ENCODE data around the gene SPAG16.
A peak's percentile ranks its signal among the peaks of the same experiment; 100 is the strongest.

SPAG16 gene

DNA sequence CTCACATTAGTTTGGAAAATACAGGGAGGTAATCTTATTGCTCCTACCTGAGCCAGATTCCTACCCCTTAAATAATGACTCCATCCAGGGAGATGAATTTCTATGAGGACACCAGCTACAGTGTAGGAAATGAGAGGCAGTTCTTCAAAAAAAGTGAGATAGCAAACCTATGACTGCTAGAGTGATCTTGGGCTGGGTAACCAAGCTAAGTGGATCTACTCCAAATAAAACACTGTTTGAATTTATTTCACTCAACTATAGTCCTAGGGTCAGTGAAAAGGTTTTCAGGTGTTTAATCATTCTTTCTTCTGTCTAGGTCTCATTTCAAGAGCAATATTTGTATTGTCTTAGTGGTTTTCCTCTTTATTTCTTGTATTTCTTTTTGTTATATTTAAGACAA lies 854.5 kb downstream of the SPAG16 start:
- DNase-seq: no peak
- in situ Hi-C loops (cut with HindIII; ENCODE audit: low pct_ligation_motif_present, low pct_unique_long_range_greater_than_20kb, low sequenced_read_pairs): no loop called here

DNA sequence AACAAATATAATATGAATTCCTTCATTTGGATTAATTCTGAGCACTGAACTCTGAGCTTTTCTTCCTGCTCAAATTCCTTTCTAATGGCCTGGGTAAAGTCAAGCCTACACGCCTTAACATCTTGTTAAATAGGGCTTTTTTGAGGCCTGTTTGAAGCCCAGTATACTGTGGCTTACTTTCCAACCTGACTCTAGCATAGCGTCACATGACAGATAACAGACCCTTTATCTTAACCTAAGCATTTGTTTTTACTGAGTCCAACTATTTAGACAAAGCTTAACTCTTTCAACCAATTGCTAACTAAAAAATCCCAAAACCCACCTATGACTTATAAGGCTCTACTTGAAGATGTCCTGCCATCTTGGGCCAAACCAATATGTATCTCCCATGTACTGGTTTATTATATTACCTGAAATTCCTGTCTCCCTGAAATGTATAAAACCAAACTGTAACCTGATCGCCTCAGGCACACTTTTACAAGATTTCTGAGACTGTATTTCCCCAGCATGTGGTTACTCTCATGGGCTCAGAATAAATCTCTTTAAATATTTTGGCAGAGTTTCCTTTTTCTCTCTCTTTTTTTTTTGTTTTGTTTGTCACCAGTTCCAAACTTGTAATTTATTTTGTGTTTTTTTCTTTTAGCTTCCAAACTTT lies 855.5 kb downstream of the SPAG16 start:
- no peak for DNase-seq
- in situ Hi-C loops (cut with HindIII; ENCODE audit: low pct_ligation_motif_present, low pct_unique_long_range_greater_than_20kb, low sequenced_read_pairs): no loop called here

DNA sequence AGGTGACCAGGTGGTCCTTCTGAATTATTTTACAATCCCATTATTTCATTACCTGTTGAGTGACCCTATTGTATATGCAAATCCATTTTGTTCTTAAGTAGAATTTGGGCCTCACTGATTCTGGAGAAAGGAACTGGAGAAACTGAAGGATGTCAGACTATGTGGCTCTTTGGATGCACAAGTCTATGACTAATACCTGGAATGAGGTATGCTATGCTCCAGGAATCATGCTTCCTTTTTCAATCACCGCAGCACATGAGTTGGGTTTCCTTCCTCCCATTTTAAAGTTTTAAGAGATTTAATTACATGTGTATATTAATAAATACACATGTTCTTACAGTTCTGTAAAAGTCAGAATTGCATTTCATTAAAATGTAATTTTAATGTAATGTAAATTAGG lies 872.7 kb downstream of the SPAG16 start:
- in situ Hi-C loops (cut with HindIII; ENCODE audit: low pct_ligation_motif_present, low pct_unique_long_range_greater_than_20kb, low sequenced_read_pairs): no loop called here

DNA sequence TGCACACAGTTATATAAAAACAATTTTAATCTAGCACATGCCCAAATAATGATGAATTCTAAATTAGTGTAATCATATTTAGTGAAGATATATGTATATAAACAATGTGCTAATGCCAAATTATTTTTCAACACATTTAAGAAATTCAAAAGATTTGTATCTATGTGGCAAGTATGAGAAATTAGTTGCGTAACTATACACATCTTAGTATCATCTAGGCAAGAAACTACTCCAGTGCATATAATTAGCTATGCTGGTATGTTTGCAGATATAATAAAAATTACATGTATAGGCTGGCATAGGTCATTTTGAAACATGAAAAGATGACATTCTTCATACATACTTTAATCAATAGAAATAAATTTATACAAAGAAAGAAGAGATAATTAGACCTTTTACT lies 874.6 kb downstream of the SPAG16 start:
- no peak for DNase-seq
- in situ Hi-C loops (cut with HindIII; ENCODE audit: low pct_ligation_motif_present, low pct_unique_long_range_greater_than_20kb, low sequenced_read_pairs): no loop called here

More for the DNA sequence above, 872.7 kb downstream of the SPAG16 start:
- peak; percentile 52 for DNase-seq

DNA sequence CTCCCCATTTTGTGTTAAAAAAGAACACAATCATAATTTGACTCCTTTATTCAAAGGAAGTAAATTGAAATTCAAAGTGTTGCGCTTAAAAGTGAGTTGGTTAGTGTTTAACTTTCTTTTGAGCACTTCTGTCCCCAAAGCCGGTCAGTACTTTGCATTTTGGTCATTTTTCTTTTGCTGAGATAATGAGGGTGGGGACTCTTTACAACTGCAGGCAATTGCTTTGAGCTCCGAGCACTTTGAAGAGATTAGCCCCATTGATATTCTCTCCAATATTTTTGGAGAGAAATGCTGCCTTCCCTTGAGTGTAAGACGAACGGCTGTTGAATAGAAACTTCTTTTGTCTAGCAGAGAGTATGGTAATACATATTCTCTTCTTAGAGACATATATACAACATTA lies 885.0 kb downstream of the SPAG16 start:
- in situ Hi-C loops (cut with HindIII; ENCODE audit: low pct_ligation_motif_present, low pct_unique_long_range_greater_than_20kb, low sequenced_read_pairs): no loop called here
- DNase-seq: no peak

DNA sequence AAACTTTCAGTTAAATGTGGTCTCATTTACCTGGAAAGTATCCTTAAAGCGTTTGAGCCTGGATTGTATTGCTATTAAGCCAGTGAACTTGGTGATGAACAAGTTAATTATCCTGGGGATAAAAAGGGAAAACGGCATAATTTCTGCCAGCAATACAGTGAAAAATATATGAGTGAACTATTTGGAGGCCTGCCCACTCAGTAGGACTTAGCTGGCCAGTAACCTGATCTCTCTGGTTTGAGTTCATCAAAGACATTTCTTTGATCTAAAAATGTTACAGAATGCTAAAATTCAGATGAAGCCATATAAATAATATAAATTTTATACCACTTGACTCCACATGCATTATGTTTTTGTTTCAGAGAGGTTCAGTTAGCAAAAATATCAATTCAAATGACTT lies 885.5 kb downstream of the SPAG16 start:
- no peak for DNase-seq
- in situ Hi-C loops (cut with HindIII; ENCODE audit: low pct_ligation_motif_present, low pct_unique_long_range_greater_than_20kb, low sequenced_read_pairs): no loop called here

DNA sequence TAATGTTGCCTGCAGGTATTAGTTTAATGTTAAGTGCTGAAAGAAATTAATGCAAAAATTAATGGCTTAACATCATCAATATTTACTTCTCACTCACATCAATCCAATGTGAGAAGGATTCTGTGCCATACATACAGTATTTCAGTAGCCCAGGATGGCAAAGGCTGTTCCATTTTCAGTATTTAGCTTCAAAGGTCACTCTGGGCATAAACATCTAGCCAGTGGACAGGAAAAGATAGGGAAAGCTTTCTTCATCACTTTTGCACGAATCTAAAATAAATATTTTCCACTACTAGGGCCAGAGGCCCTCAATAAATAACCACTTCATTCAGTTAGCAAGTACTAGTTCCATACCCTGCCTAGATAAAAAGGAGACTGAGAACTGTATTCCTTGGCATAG lies 890.3 kb downstream of the SPAG16 start:
- DNase-seq: no peak
- in situ Hi-C loops (cut with HindIII; ENCODE audit: low pct_ligation_motif_present, low pct_unique_long_range_greater_than_20kb, low sequenced_read_pairs): no loop called here

DNA sequence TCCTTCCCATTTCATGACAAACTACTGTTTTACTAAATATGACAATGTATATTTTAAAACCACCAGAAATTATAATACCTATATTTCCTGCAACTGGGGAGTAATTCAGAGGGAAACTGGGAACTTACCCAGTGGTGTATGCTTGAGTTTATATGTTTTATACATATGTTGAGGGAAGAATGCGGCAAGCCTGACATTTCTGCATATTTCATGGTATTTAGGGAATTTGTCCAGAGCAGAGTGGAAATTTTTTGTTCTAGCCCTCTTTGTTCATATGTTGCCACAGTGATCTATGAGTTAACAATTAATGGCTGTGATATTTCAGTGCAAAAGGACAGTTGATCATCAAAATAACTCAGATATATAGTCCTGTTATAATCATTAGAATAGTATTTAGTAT lies 895.8 kb downstream of the SPAG16 start:
- no peak for DNase-seq
- in situ Hi-C loops (cut with HindIII; ENCODE audit: low pct_ligation_motif_present, low pct_unique_long_range_greater_than_20kb, low sequenced_read_pairs): no loop called here

DNA sequence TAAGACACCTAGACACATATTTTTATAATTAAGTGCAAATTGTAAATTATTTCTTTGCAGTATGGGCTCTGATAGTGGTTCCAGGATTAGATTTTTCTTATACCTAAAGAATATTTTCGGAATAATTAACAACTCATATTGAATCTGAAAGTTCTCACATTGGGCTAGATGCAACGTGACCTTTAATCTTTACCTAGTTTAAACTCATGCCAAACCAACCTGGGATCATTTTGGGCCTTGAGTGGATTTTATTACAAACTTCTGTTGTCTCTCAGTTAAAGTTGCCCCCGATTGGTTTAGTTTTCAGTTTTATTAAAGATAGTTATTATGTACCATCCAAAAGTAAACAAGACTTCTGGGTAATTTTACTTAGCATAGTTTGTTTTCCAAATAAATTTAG lies 896.4 kb downstream of the SPAG16 start:
- in situ Hi-C loops (cut with HindIII; ENCODE audit: low pct_ligation_motif_present, low pct_unique_long_range_greater_than_20kb, low sequenced_read_pairs): no loop called here
- DNase-seq: no peak

DNA sequence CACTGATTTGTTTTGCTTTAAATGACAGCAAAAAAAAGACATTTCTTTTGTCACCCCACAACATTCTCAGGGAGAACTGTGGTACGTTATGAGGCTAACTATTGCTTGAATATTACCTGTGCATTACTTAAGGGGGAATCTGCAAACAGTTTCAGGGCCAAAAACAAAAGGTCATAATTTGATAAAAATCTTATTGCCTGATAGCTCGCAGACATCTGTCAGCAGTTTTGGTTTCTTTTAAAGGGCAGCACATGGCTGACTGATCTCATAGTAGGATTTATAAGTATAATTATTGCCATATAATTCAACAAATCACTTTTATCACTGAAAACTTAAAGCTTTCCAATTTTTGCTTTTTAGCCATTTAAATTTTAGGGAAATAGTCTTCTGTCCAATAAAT lies 900.2 kb downstream of the SPAG16 start:
- in situ Hi-C loops (cut with HindIII; ENCODE audit: low pct_ligation_motif_present, low pct_unique_long_range_greater_than_20kb, low sequenced_read_pairs): no loop called here
- no peak for DNase-seq

DNA sequence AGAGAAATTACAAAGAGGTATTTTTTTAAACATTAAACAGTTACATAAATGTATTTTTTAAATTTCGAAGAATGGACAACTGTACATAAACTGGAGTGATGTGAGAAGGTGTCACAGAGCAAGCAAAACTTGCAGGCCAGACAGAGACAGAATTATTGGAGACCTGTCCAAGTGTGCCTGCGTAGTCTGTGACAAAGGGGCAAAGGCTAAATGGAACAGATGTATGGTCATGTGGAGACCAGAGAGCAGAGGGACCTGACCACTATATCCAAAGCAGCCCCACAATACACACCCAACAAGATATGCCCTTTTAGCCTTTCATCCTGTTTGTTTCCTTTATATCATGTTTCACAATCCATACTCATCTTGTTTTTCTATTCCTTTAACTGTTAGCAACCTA lies 901.3 kb downstream of the SPAG16 start:
- in situ Hi-C loops (cut with HindIII; ENCODE audit: low pct_ligation_motif_present, low pct_unique_long_range_greater_than_20kb, low sequenced_read_pairs): no loop called here

DNA sequence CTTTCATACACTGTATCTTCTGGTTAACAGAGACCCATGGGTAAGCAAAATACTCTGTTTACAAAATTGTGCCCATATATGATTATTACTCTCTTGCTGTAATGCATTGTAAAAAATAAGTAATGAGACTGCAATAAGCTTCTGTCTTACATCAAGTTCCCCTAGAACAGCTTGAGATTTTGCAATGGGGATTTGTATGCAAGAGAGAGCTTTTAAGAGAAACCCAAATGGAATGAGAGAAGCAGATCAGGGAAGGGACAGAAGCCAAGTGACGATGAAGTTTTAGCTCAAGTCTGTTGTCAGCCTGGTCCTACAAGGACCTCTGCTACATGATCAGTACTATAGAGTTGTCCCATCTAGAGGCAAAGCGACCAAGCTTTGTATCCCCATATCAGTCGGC lies 908.4 kb downstream of the SPAG16 start:
- in situ Hi-C loops (cut with HindIII; ENCODE audit: low pct_ligation_motif_present, low pct_unique_long_range_greater_than_20kb, low sequenced_read_pairs): no loop called here
- DNase-seq: no peak

More for the DNA sequence above, 901.3 kb downstream of the SPAG16 start:
- no peak for DNase-seq

DNA sequence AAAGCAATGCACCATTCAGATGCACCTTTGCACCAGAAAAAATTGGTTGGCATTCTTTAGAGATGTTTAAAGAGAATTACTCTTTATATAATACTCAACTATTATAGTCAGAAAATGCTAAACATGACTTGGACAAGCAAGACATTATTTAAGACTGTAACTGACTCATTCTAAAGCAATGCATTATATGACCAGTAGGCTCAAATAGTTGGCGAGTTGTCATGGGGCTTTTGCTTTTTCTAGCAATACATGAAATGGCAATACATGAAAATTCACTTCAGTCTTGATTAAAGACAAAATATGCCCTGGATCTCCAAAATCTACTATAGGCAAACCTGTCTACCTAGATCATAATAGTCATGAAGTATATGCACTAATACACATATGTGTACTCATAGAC lies 909.7 kb downstream of the SPAG16 start:
- DNase-seq: peak; percentile 57
- in situ Hi-C loops (cut with HindIII; ENCODE audit: low pct_ligation_motif_present, low pct_unique_long_range_greater_than_20kb, low sequenced_read_pairs): no loop called here

DNA sequence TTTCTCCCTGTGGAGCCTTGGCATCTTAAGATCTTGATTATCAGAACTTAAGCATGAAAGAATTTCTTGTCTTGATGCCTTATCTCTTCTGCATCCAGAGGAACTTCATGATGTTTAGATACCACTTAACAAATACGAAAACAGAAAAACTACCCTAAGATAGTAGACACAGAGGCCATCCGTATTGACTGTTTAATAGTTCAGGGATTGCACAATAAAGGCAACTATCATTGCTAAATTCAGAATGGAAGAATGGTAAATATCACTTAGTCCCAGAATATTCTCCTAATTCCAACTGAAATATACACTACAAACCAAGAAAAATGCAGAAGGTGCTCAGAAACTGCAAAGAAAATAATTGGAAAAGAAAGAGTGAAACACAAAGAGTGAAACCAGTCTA lies 912.0 kb downstream of the SPAG16 start:
- in situ Hi-C loops (cut with HindIII; ENCODE audit: low pct_ligation_motif_present, low pct_unique_long_range_greater_than_20kb, low sequenced_read_pairs): no loop called here
- no peak for DNase-seq

DNA sequence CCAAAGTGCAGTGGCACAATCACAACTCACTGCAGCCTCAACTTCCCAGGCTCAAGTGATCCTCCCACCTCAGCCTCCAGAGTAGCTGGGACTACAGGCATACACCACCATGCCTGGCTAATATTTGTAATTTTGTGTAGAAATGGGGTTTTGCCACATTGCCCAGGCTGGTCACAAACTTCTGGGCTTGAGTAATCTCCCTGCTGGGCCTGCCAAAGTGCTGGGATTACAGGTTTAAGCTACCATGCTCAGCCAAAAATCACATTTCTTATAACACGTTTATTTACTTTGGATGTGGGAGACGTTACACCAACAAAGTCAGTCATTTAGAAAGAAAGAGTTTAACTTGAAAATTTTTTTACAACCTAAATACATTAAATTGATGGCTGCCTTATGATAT lies 917.6 kb downstream of the SPAG16 start:
- DNase-seq: no peak
- in situ Hi-C loops (cut with HindIII; ENCODE audit: low pct_ligation_motif_present, low pct_unique_long_range_greater_than_20kb, low sequenced_read_pairs): no loop called here

DNA sequence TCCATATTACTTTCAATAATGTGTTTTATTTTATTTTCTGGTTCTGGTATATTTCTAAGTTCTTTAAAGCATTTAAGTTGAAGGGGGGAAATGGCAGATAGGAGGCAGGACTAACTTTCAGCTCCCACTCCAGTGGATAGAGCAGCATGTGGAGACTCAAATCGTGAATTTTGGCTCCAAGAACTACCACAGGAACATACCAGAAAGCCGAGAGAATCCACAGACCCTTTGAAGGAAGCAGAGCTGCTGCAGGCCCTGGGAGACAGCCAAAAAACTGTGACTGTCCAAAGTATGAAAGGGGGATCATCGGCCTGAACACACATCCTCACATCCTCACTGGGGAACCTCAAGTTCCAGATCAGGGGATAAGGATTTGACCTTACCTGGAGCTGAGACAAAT lies 919.0 kb downstream of the SPAG16 start:
- in situ Hi-C loops (cut with HindIII; ENCODE audit: low pct_ligation_motif_present, low pct_unique_long_range_greater_than_20kb, low sequenced_read_pairs): no loop called here
- DNase-seq: no peak

DNA sequence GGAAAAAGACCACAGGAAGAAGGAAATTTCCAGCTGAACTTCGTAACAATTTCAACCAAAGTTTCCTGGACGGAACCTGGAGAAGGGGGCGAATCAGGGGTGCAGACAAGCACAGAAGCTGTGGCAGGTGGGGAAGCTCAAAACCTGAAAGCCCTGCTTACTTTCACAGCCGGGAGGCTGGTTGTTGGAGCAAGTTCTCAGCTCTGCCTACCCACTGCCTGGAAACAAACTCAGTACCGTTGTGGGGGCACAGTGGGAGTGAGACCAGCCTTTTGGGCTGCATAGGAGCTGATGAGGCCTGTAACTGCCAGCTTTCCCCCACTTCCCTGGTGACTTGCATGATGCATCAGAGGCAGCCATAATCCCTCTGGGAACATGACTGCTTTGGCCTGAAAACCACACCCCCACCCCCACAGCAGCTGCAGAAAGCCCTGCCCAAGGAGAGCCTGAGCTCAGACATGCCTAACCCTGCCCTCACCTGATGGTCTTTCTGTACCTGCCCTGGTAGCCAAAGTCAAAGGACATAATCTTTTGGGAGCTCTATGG lies 919.6 kb downstream of the SPAG16 start:
- in situ Hi-C loops (cut with HindIII; ENCODE audit: low pct_ligation_motif_present, low pct_unique_long_range_greater_than_20kb, low sequenced_read_pairs): no loop called here
- no peak for DNase-seq

DNA sequence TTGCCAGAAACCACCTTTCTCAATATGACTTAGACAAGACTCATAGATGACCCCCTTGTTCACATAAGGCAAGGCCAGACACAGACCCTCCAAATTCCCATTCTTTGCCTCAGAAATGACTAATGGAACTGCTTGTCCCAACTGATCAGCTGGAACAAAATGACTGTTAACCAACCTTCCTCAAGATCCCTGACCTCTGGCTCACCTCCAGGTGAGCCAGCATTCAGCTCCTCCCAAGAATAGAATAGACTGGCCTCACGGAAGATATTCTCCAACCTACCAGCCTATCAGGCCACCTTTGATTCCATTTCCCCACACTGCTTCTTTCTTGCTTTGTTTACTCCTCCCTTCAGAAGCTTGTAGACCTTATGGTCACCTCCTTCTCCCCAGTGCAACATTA lies 930.8 kb downstream of the SPAG16 start:
- in situ Hi-C loops (cut with HindIII; ENCODE audit: low pct_ligation_motif_present, low pct_unique_long_range_greater_than_20kb, low sequenced_read_pairs): no loop called here
- no peak for DNase-seq

DNA sequence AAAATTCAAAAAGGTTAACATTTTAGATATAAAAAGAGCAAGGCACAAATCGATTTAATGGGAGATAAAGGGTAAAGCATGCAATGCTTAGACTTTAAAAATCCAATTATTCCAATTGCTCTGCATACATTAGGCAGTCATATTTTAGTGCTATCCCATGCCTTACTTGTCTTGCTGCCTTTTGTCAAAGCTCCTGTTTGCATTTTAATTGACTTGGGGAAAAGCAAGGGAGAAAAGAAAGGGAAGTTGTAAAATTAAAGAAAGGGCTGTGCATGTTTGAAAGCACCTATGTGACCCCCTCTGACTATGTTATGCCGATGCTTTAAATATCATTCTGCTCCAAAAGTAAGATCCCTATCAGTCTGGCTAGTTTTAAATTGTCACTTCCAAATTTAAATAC lies 932.9 kb downstream of the SPAG16 start:
- no peak for DNase-seq
- in situ Hi-C loops (cut with HindIII; ENCODE audit: low pct_ligation_motif_present, low pct_unique_long_range_greater_than_20kb, low sequenced_read_pairs): no loop called here

DNA sequence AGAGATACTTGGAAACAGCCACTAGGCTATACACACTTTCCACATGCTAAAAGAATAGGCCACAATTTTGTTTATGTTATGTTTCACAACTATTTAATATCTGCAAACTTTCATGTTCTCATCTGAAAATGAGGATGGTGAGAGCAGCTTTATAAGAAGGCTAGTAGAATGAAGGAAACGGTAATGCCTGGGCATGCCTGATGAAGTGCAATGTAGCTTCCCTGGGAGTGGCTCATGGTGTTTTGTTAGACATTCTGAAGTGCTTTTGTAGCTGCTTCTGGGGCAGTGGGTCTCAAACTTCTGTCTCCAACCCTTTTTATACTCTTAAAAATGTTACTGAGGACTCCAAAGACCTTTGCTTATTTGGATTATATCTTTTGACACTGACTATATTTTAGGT lies 933.3 kb downstream of the SPAG16 start:
- in situ Hi-C loops (cut with HindIII; ENCODE audit: low pct_ligation_motif_present, low pct_unique_long_range_greater_than_20kb, low sequenced_read_pairs): no loop called here

DNA sequence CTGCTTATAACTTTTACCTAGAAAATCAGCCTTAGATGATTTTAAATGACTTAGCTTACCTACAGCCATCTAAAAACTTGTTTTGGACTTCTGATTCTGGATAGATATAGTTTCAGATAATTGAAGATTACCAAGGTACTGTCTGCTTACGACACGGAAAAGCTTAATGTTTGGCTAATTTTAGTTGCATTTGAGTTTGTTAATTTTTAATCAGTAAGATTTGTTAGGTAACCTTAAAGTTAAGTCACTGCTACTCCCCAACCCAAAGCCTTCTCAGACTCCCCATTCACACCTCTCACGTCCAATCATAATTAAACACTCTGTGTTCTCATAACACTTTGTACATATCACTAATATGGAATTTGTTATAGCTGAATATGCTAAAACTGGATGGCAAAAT lies 936.0 kb downstream of the SPAG16 start:
- in situ Hi-C loops (cut with HindIII; ENCODE audit: low pct_ligation_motif_present, low pct_unique_long_range_greater_than_20kb, low sequenced_read_pairs): no loop called here
- no peak for DNase-seq

More for the DNA sequence above, 933.3 kb downstream of the SPAG16 start:
- DNase-seq: no peak

Measured in ACHN (cell line).